Thymus (tissue), 14 donors: Measurements from ENCODE around the gene ALCAM. TPM values are rescaled to one million over a fixed set of nuclear protein-coding genes. Genes with fewer than 3 reads are reported as not detected.

Experiments used
- DNase-seq, 9 donors: peaks; one replicate each; pipeline ENCODE4 v3.0.0-alpha.2; 2013; ENCODE audit warnings: low spot score in 9 of 9, low read depth in 6 of 9, missing footprints in 1 of 9
- H3K27ac ChIP-seq, 2 donors: one replicate each; pipeline ENCODE4 v1.5.1; 2013; ENCODE audit warnings: control low read depth in 1 of 2, low read depth in 1 of 2, low read length in 1 of 2, mild to moderate bottlenecking in 1 of 2, moderate library complexity in 1 of 2
- H3K27me3 ChIP-seq, 2 donors: one replicate each; pipeline ENCODE4 v1.5.1; 2013; ENCODE audit warnings: low read length in 1 of 2; ENCODE audit not compliant: control insufficient read depth in 2 of 2, insufficient read depth in 1 of 2
- H3K36me3 ChIP-seq, 2 donors: one replicate each; pipeline ENCODE4 v1.5.1; 2013; ENCODE audit warnings: low read length in 1 of 2, mild to moderate bottlenecking in 1 of 2, moderate library complexity in 1 of 2; ENCODE audit not compliant: control insufficient read depth in 2 of 2, insufficient read depth in 2 of 2
- H3K4me1 ChIP-seq, 2 donors: one replicate each; pipeline ENCODE4 v1.5.1; 2013; ENCODE audit warnings: low read length in 2 of 2; ENCODE audit not compliant: control insufficient read depth in 2 of 2, insufficient read depth in 2 of 2
- H3K4me3 ChIP-seq, 2 donors: one replicate each; pipeline ENCODE4 v1.5.1; 2013; ENCODE audit warnings: low read length in 2 of 2, control low read depth in 1 of 2, mild to moderate bottlenecking in 1 of 2
- H3K9me3 ChIP-seq, 2 donors: one replicate each; pipeline ENCODE4 v1.5.1; 2013; ENCODE audit warnings: low read length in 1 of 2, mild to moderate bottlenecking in 1 of 2; ENCODE audit not compliant: control insufficient read depth in 2 of 2, insufficient read depth in 1 of 2
- WGBS: extraction: QIAGEN DNeasy Blood & Tissue Kit; methylation state at CpG from one replicate; pipeline ENCODE4 v1.1.7; 2013; 5-methylcytosine and 5-hydroxymethylcytosine counted together
- long read RNA-seq, 10 donors: transcript quantifications; one replicate each; lab custom pipeline, GENCODE V29; 2026
- polyA plus RNA-seq: library from polyadenylated mRNA; stranded (reverse); fragments of 200-250 nt; gene quantifications from one replicate; pipeline ENCODE4 v1.2.3, GENCODE V29; 2013
- total RNA-seq: library from RNA; stranded (reverse); fragments of 120-200 nt; gene quantifications from one replicate; pipeline ENCODE4 v1.2.4, GENCODE V29; 2013
- donor health status: healthy.

ALCAM gene
- total RNA-seq: 38.3 TPM
- polyA plus RNA-seq: 28.4 TPM
- long read RNA-seq, donor 1, full-length matches to known transcripts: 3 of 3 reads
- long read RNA-seq, donor 1, partial matches to known transcripts: 0 of 3 reads
- long read RNA-seq, donor 1, other reads (novel, unspliced or antisense): 0 of 3 reads
- long read RNA-seq, donor 2, full-length matches to known transcripts: 8 of 8 reads
- long read RNA-seq, donor 2, partial matches to known transcripts: 0 of 8 reads
- long read RNA-seq, donor 2, other reads (novel, unspliced or antisense): 0 of 8 reads
- long read RNA-seq, donor 3, full-length matches to known transcripts: 6 of 6 reads
- long read RNA-seq, donor 3, partial matches to known transcripts: 0 of 6 reads
- long read RNA-seq, donor 3, other reads (novel, unspliced or antisense): 0 of 6 reads
- long read RNA-seq, donor 4, full-length matches to known transcripts: 2 of 2 reads
- long read RNA-seq, donor 4, partial matches to known transcripts: 0 of 2 reads
- long read RNA-seq, donor 4, other reads (novel, unspliced or antisense): 0 of 2 reads
- long read RNA-seq, donor 5, full-length matches to known transcripts: 8 of 8 reads
- long read RNA-seq, donor 5, partial matches to known transcripts: 0 of 8 reads
- long read RNA-seq, donor 5, other reads (novel, unspliced or antisense): 0 of 8 reads
- long read RNA-seq, donor 6, full-length matches to known transcripts: 5 of 5 reads
- long read RNA-seq, donor 6, partial matches to known transcripts: 0 of 5 reads
- long read RNA-seq, donor 6, other reads (novel, unspliced or antisense): 0 of 5 reads
- long read RNA-seq, donor 7, full-length matches to known transcripts: 9 of 9 reads
- long read RNA-seq, donor 7, partial matches to known transcripts: 0 of 9 reads
- long read RNA-seq, donor 7, other reads (novel, unspliced or antisense): 0 of 9 reads
- long read RNA-seq, donor 8, full-length matches to known transcripts: 8 of 8 reads
- long read RNA-seq, donor 8, partial matches to known transcripts: 0 of 8 reads
- long read RNA-seq, donor 8, other reads (novel, unspliced or antisense): 0 of 8 reads
- long read RNA-seq, donor 9, full-length matches to known transcripts: 2 of 2 reads
- long read RNA-seq, donor 9, partial matches to known transcripts: 0 of 2 reads
- long read RNA-seq, donor 9, other reads (novel, unspliced or antisense): 0 of 2 reads
- long read RNA-seq, donor 10, full-length matches to known transcripts: 7 of 7 reads
- long read RNA-seq, donor 10, partial matches to known transcripts: 0 of 7 reads
- long read RNA-seq, donor 10, other reads (novel, unspliced or antisense): 0 of 7 reads

DNA sequence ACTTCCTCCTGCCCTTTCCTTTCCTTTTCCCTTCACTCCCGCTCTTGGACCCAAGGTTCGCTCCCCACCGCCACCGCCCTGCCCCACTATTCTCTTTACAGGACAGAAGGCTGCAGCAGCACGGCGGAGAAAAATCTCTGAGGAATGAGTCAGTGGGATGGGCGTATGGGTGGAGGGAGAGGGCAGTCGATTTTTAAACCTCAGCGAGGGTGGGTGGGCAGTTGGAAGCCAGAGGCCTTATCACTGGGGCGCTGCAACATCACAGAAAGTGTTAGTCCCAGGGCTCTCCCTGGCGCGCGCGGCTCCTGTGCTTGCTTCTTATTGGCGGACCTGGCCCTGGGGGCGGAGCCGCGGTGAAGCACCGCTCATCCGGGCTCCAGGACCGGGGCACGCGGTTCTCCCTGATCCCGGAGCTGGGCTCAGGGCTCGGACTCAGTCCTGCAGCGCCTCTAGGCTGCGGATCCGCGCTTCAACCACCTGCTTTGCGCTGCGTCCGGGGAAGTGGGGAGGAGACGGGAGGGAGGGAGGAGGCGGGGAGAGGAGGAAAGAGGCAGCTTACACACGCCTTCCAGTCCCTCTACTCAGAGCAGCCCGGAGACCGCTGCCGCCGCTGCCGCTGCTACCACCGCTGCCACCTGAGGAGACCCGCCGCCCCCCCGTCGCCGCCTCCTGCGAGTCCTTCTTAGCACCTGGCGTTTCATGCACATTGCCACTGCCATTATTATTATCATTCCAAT, at the start of gene ALCAM:
ALCAM (plus strand) TSS at position 584 of the 737 bp plus-strand sequence.
- WGBS: under 1% methylated on average over 48 of the region's 48 CpGs
- Histone ChIP-seq H3K36me3 (no peaks in the 10 kb centered on the region), H3K4me3 (peak within 1 kb of the TSS; percentile 60 to 63), H3K4me1 (peaks cover 22 to 40% of the 10 kb centered on the region in 2 donors), H3K9me3 (peaks cover 0 to 5% of the 10 kb centered on the region in 2 donors), H3K27me3 (peaks cover 2 to 50% of the 10 kb centered on the region in 2 donors), H3K27ac (peak within 1 kb of the TSS; percentile 19 to 83)
- peak in 7 of 9 donors; percentile 60 to 86 (median 73) for DNase-seq

DNA sequence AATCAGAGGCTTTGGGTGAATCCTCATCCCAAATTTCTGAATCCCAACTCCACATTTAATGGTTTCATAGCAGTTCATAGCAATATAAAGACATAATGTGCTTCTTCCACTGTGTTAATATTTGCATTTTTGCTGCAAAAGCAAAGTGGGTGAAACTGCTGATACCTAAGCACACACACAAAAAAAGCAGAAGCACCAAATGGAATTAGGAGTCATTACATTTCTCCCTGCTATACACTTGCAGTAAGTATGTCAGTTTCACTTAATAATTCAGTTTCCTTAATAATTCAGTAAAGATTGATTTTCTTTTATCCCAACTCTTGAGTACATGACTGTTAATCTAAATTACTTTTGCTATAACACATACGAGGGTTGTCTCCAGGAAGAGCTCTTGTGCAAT, 48.9 kb upstream of the ALCAM start:
- 93% methylated on average over 1 of the region's 1 CpG for WGBS
- no peak overlapping the region for H3K27ac ChIP-seq

DNA sequence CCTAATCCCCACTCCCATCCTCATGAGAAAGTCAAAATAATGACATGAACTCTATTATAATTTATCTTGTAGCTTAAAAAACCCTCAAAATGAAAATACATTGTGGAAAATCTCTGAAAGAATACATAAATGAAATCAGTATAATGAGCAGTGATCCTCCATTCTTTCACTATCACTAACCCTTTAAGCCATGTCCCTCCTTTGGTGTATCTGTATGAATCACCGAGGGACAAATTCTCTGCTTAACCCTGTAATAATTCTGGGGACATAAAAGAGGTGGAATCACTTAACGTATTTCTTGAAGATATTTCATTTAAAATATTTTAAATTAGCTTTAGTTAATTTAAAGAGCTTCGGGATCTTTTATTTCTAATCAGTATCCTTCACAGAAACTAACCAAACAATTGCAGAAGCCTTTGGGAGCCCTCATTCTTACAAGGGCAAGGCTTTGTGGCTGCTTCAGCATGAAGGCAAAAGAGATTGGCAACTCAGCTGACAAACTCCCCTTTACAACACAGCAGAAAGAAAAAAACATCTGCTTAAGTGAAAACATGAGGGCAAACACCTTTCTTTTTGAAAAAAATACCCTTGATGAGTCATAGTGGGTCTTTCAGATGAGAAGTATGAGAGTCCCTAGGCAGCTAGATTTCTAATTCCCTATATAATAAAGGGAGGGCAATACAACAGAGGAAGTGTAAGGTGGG, 44.0 kb upstream of the ALCAM start:
- Histone ChIP-seq H3K27ac (no peak overlapping the region), H3K36me3 (no peaks in the 10 kb centered on the region), H3K27me3 (no peaks in the 10 kb centered on the region), H3K9me3 (no peaks in the 10 kb centered on the region), H3K4me3 (no peak overlapping the region), H3K4me1 (no peaks in the 10 kb centered on the region)
- WGBS: 92% methylated on average over 3 of the region's 3 CpGs
- peak in 1 of 9 donors; percentile 5 for DNase-seq

More for the DNA sequence above, 48.9 kb upstream of the ALCAM start:
- Histone ChIP-seq H3K4me1 (no peaks in the 10 kb centered on the region), H3K27me3 (no peaks in the 10 kb centered on the region), H3K9me3 (no peaks in the 10 kb centered on the region), H3K36me3 (no peaks in the 10 kb centered on the region), H3K4me3 (no peak overlapping the region)
- DNase-seq: no peak

DNA sequence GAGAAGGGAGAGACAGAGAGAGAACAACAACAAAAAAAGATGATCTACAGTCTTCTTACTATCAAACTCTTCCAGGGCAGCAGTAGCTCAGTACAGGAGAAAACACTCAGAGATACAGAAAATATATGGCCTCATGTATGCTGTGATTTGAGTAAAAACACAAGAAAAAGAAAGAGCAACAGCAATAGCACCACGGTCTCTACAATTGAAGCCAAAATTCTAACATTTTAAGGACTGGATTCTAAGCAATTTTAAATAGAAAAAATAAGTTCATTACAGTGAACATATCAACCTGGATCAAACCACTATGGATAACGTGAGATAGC, 43.5 kb upstream of the ALCAM start:
- H3K4me1 ChIP-seq: no peaks in the 10 kb centered on the region
- no peak overlapping the region for H3K27ac ChIP-seq
- DNase-seq: no peak
- no peaks in the 10 kb centered on the region for H3K9me3 ChIP-seq
- 67% methylated on average over 2 of the region's 2 CpGs for WGBS
- H3K27me3 ChIP-seq: no peaks in the 10 kb centered on the region
- H3K4me3 ChIP-seq: no peak overlapping the region
- H3K36me3 ChIP-seq: no peaks in the 10 kb centered on the region

DNA sequence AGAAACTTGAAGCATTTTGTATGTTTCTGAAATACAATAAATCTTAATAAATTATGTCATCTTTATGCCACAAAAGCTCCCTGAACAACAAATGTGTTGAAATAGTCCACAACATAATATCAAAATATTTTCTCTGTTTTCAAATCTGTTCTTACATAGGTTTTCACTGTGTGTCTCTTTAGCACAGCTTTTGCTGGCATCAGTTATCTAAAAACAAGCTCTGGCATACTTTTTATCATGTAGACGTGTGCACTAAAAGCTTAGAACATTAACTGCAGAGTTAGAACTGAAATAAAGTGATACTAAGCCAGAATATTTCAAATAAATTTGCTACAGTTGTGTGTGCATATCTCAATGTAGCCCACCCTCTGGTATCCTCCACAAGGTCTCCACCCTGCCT, 41.8 kb upstream of the ALCAM start:
- no peaks in the 10 kb centered on the region for H3K9me3 ChIP-seq
- no peaks in the 10 kb centered on the region for H3K4me1 ChIP-seq
- 91% methylated on average over 1 of the region's 1 CpG for WGBS
- no peaks in the 10 kb centered on the region for H3K36me3 ChIP-seq
- no peak overlapping the region for H3K4me3 ChIP-seq
- no peak overlapping the region for H3K27ac ChIP-seq
- no peak for DNase-seq
- no peaks in the 10 kb centered on the region for H3K27me3 ChIP-seq

DNA sequence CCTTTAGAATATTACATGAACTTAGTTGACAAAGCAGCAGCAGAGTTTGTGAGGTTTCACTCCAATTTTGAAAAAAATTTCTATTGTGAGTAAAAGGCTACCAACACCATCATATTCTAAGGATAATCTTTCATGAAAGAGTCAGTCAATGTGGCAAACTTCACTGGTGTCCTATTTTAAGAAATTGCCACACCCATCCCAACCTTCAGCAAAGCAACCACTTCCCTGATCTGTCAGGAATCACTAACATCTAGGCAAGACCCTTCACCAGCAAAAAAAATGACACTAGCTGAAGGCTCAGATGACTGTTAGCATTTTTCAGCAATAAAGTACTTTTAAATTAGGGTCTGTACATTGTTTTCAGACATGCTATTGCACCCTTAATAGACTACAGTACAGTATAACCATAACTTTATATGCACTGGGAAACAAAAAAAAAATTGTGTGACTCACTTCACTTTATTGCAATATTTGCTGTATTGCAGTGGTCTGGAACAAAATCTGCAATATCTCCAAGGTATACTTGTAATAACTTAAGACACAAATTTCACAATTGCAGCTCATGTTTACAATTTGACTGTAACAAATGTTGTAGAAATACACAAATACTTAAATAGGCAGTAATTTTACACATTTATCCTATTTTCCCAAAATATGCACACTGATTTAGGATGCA, 38.9 kb upstream of the ALCAM start:
- no peaks in the 10 kb centered on the region for H3K9me3 ChIP-seq
- no peaks in the 10 kb centered on the region for H3K4me1 ChIP-seq
- no peaks in the 10 kb centered on the region for H3K36me3 ChIP-seq
- H3K4me3 ChIP-seq: no peak overlapping the region
- no peaks in the 10 kb centered on the region for H3K27me3 ChIP-seq
- H3K27ac ChIP-seq: no peak overlapping the region
- DNase-seq: no peak

DNA sequence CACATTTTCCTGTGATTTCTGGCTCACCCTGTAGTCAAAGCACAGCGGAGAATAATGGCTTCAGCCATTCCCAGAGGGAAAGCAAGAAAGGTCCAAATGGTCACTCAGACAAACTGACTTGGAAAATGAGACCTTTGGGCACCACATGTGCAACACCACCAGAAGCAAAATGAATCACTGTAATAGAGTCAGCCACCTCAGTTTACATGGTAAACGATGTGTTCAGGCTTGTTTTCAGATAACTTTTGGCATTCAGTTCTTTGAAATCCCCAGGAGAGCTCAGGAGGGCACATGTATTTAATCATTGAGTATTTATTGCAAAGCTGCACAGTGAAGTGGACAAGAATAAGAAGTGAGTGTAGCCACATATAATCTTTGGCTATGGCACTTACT, 38.4 kb upstream of the ALCAM start:
- WGBS: 86% methylated on average over 2 of the region's 2 CpGs

DNA sequence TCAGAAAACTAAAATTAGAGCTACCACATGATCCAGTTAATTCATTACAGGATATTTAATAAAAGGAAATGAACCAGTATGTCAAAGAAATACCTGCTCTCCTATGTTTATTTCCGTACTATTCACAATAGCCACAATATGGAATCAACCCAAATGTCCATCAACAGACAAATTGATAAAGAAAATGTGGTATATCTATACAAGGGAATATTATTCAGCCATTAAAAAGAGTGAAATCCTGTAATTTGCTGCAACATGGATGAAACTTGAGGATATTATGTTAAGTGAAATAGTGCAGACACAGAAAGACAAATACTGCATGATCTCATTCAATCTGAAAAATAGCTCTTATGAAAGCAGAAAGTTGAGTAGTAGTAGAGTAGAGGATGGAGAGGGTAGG, 33.7 kb upstream of the ALCAM start:
- H3K27ac ChIP-seq: no peak overlapping the region

More for the DNA sequence above, 38.4 kb upstream of the ALCAM start:
- Histone ChIP-seq H3K27ac (no peak overlapping the region), H3K4me1 (no peaks in the 10 kb centered on the region), H3K36me3 (no peaks in the 10 kb centered on the region), H3K27me3 (no peaks in the 10 kb centered on the region), H3K4me3 (no peak overlapping the region), H3K9me3 (no peaks in the 10 kb centered on the region)
- no peak for DNase-seq

More for the DNA sequence above, 33.7 kb upstream of the ALCAM start:
- no peaks in the 10 kb centered on the region for H3K9me3 ChIP-seq
- DNase-seq: no peak
- no peak overlapping the region for H3K4me3 ChIP-seq
- 92% methylated on average over 1 of the region's 1 CpG for WGBS
- H3K36me3 ChIP-seq: no peaks in the 10 kb centered on the region
- no peaks in the 10 kb centered on the region for H3K27me3 ChIP-seq
- H3K4me1 ChIP-seq: no peaks in the 10 kb centered on the region
